NCI-H446 treated with DMSO at 0.1 percent for 48 hours (cell line): ENCODE measurements around the gene DEPDC1B.
A peak's percentile ranks its signal among the peaks of the same experiment; 100 is the strongest.
"Not testable (repeated sequence)": the region's sequence is repeated elsewhere in the genome, so short reads cannot be mapped to it uniquely, and the experiment has no call there.

Experiments
- DNase-seq: peaks from one replicate; lab custom pipeline; 2025; lab: John Stamatoyannopoulos, UW

Gene DEPDC1B

DNA sequence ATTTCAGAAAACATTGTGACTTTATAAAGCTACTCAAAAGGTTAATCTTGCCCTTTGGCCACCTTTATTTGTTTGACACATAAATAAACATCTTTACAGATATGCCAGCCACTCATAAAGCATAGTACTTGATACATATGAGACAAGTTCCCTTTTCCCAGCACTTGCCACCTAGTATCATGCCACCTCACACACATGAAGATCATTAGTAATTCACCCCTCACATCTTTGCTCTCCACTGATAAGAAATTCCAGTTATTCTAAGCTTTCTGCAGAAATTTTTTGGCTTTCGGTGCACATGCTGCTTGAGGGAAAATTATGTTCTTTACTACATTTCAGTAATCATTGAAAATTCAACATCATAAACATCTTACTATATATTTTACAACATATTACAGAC lies 59.1 kb downstream of the DEPDC1B start:
- no peak for DNase-seq

- DNase-seq, result no peak
Observed at GRCh38 chr5:60639544-60639943, 60.4 kb downstream of the DEPDC1B start.

- DNase-seq, result no peak
Observed at GRCh38 chr5:60638300-60638699, 61.7 kb downstream of the DEPDC1B start.

- DNase-seq, result no peak
Observed at GRCh38 chr5:60636644-60637043, 63.3 kb downstream of the DEPDC1B start.

GRCh38 chr5:60636001-60636400 lies 64.0 kb downstream of the DEPDC1B start:
- DNase-seq, result no peak

- DNase-seq, result no peak
Observed at GRCh38 chr5:60634051-60634450, 65.9 kb downstream of the DEPDC1B start.

GRCh38 chr5:60633341-60633740 lies 66.6 kb downstream of the DEPDC1B start:
- peak; percentile 14 for DNase-seq

GRCh38 chr5:60632153-60632552 lies 67.8 kb downstream of the DEPDC1B start:
- no peak for DNase-seq

DNA sequence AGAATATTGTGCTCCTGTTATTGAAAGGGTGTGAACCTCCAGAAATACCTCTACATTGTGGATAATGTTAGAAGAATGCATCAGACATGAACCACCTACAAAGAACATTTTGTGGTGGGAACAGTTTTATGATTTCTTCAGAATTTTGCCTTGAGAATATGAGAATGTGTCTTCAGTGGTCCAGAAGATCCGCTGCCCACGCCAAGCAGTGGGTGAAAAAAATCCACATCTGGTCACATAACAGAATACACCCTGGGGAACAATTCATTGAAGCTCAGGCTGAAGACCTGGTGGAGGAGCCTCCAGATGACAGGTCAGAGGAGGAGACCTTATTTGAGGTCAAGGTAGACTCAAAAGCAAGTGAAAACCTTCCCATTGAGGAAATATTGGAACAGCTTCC lies 69.1 kb downstream of the DEPDC1B start:
- DNase-seq, result no peak

- no peak for DNase-seq
Observed at GRCh38 chr5:60630179-60630578, 69.8 kb downstream of the DEPDC1B start.

DNA sequence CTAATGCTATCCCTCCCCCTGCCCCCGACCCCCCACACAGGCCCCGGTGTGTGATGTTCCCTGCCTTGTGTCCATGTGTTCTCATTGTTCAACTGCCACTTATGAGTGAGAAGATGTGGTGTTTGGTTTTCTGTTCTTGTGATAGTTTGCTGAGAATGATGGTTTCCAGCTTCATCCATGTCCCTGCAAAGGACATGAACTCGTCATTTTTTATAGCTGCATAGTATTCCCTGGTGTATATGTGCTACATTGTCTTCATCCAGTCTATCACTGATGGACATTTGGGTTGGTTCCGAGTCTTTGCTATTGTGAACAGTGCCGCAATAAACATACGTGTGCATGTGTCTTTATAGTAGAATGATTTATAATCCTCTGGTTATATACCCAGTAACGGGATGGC lies 75.1 kb downstream of the DEPDC1B start:
- not testable (repeated sequence) for DNase-seq

DNA sequence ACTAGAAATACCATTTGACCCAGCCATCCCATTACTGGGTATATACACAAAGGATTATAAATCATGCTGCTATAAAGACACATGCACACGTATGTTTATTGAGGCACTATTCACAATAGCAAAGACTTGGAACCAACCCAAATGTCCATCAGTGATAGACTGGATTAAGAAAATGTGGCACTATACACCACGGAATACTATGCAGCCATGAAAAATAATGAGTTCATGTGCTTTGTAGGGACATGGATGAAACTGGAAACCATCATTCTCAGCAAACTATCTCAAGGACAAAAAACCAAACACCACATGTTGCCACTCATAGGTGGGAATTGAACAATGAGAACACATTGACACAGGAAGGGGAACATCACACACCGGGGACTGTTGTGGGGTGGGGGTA lies 79.2 kb downstream of the DEPDC1B start:
- DNase-seq, result not testable (repeated sequence)

GRCh38 chr5:60613826-60614225 lies 86.1 kb downstream of the DEPDC1B start:
- no peak for DNase-seq

DNA sequence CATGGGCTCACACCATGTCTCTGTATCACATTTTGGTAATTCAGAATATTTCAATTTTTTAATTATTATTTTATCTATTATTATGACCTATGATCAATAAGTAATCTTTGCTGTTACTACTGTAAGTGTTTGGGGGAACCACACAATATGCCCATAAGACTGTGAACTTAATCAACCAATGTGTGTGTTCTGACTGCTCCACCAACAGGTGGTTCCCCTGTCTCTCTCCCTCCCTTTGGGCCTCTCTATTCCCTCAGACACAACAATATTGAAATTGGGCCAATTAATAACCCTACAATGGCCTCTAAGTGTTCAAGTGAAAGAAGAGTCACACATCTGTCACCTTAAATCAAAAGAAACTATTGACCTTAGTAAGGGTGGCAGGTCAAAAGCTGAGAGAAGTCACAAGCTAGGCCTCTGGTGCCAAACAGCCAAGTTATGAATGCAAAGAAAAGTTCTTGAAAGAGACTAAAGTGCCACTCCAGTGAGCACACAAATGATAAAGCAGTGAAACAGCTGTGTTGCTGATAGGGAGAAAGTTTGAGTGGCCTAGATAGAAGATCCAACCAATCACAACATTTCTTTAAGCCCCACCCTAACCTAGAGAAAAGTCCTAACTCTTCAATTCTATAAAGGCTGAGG lies 88.7 kb downstream of the DEPDC1B start:
- no peak for DNase-seq

DNA sequence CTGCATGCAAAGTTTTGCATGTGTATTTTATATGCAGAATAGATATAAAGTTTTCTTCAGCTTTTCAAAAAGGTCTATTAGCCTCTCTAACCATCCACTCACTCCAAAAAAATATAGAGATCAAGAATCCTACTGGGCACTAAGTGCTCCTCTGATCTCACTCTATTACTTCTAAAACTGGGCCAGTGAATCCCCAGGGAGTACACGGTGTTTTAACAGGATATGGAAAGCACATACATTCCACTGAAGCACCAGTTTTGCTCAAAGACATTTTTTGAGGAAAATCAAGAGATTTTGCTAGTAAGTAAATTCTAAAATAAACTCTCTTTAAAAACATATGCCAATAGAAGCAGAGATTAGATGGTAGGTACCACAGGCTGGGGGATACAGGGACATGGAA lies 95.2 kb downstream of the DEPDC1B start:
- DNase-seq, result no peak

- DNase-seq, result no peak
Observed at GRCh38 chr5:60598424-60598823, 101.5 kb downstream of the DEPDC1B start.

DNA sequence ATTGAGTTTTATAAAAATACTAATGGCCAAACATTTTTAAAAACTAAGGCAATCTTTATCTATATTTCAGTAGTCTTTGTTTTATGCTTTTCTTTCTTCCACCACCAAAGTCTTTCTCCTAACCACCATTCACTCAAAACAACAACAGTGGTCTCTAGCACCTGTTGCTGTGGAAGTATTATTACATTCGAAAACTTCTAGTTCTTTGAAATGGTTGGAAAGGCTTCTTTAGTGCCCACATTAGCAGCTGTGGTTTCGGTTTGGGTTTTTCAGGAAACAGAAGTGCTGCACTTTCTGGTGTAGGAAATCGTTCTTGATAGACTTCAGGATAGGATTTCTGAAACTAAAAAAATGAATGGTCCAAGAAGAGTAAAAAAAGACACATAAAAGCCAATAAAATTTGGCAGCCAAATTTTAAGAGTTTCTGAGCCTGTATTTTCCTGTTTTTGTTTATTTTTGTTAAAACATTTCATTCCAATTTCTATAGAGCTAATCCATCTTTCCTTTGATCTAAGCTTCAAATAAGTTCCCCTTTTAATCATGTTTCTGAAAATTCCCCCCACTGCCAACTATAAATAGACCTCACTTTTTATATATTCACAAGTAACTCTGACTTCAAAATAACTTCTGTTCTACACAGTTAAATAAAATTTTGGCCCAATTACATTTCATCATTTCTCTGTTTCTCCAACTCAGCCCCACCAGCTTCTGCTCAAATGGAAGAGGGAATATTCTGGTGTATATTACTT lies 102.2 kb downstream of the DEPDC1B start:
- DNase-seq, result no peak

DNA sequence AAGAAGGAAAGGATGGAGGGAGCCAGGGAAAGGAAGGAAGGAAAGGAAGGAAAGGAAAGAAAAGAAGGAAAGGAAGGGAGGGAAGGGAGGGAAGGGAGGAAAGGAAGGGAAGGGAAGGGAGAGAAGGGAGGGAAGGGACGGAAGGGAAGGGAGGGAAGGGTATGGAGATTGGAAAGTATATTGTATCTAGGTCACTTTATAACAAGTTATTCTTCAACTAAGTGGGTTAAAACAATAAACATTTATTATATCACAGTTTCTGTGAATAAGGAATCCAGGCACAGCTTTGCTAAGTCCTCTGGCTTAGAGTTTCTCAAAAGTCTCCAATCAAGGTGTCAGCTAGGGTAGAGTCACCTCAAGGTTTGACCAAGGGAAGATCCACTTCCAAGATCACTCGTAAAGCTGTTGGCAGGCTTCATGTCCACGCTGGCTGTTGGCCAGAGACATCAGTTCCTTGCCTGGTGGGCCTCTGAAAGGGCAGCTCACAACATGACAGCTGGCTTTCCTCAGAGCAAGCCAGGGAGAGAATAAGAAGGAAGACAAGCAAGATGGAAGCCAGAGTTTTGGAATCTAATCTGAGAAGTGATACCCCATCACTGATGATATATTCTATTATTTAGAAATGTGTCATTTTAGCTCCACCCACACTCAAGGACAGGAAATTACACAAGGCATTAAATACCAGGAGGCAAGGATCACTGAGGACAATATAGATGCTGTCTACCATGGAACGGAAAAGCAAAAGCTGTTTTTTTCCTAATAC lies 105.1 kb downstream of the DEPDC1B start:
- DNase-seq, result no peak

DNA sequence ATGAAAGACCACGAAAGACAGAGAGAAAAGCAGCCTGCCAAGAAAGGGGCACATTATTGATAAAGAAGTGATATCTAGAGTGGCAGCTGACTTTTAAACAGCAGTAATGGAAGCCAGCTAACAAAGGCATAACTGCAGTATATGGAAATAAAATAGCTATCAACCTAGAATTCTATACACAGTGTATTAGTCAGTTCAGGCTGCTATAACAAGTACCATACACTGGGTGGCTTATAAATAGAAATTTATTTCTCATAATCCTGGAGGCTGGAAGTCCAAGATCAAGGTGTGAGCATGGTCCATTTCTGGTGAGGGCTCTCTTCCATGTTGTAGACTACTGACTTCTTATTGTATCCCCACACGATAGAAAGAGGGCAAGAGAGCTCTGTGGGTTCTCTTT lies 109.8 kb downstream of the DEPDC1B start:
- no peak for DNase-seq

GRCh38 chr5:60587312-60587711 lies 112.7 kb downstream of the DEPDC1B start:
- DNase-seq, result not testable (repeated sequence)

- DNase-seq, result peak; percentile 33
Observed at GRCh38 chr5:60586307-60586901, 113.6 kb downstream of the DEPDC1B start.

- no peak for DNase-seq
Observed at GRCh38 chr5:60585618-60586017, 114.3 kb downstream of the DEPDC1B start.

DNA sequence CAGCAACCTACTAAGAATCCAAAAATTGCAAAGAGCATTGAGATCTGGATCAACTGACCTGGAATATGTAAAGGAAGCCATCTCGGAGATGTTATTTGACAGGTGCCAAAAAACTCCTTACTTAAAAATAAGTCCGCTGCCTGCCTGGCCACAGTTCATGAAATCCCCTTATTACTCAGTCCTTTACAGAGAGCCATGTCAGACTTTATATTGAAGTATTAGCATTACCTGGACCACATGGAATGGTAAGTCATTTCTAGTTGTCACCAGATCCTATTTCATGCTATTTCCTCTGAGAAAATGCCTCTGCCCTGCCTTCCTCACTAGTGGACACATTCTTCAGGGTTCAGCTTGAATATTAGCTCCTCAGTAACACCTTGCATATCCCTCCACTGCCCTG lies 115.7 kb downstream of the DEPDC1B start:
- DNase-seq, result no peak
